CD4-positive, alpha-beta T cell treated with Interleukin-12 subunit alpha and Interleukin-12 subunit beta, for 1 hour (primary cell): Measurements from ENCODE around the gene KCND2.
"Not testable (repeated sequence)": the region's sequence is repeated elsewhere in the genome, so short reads cannot be mapped to it uniquely, and the experiment has no call there.

ENCODE experiments used
- DNase-seq: peaks from one replicate; pipeline ENCODE4 v3.0.0-alpha.2; 2020

The KCND2 gene

GRCh38 chr7:120272701-120273475 lies at the start of gene KCND2:
Gene KCND2 (plus strand): TSS chr7:120273175.
- DNase-seq, result no peak

DNA sequence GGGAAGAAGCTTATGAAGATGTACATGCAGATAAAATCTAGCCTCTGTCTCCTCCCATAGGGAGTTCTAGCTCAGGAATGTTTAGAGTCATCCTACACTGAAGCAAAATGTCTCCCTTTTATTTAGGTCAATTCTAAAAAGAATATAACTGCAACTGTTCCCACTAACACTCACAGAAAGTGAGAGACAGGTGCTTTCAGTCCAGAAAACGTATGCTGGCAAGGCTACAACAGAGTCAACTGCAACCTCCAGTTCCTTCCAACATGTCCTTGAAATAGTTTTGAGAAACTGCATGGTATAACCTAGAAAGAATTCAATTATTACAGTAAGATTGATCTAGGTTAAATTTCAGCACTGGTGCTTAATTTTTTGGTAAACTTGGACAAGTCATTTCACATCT lies 46.8 kb upstream of the KCND2 start:
- DNase-seq, result no peak

GRCh38 chr7:120227255-120227654 lies 45.7 kb upstream of the KCND2 start:
- DNase-seq, result no peak

- no peak for DNase-seq
Observed at GRCh38 chr7:120229084-120229483, 43.9 kb upstream of the KCND2 start.

DNA sequence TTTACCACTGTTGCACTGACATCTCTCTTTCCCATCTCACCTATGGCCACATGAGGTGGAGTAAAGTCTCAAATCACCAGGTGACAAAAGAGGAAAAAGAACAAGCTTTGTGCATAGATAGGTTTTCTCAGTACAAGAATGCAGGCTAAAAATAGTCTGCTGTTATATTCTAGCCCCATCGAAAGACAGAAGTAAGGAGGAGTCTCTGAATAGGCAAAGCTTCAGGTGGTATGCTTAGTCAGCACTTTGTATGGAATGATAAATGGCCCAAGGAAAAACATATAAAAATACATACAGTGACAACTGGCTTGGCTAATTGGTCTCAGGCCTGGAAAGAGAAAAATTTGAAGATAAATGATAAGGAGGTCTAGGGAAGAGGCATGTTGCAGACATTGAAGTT lies 39.6 kb upstream of the KCND2 start:
- DNase-seq, result no peak

GRCh38 chr7:120240350-120240749 lies 32.6 kb upstream of the KCND2 start:
- DNase-seq, result not testable (repeated sequence)

DNA sequence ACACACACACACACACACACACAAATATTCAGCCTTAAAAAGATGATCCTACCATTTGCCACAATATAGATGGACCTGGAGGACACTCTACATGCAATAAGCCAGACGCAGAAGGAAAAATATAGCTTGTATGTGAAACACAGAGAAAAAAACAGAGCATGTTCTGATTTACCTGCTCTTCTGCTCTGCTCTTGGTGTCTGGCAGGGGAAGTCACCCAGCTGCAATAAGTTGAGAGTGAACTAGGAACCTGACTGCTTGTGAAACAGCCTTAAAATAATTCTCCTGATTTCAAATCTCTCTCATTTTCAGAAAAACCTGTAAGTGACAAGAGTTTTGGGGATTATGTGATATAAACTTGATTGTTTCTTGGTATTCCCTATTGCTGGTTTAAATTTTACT lies 31.0 kb upstream of the KCND2 start:
- no peak for DNase-seq

DNA sequence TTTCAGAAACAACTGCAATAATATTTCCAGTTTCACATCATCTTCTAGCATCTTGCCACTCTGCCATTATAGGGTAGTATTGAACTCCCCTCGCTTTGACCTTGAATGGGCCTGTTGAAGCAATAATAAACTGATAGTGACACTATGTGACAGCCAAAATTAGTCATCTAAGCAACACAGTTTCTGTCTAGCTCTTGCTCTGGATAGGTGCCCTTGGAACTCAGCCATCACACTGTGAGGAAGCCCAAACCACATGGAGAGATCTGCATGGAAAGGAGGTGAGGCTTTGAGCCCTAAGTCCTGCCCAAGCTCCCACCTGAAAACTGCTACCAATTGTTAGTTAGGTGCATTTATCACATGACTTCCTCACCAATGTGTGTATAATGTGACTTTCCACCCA lies 18.1 kb upstream of the KCND2 start:
- no peak for DNase-seq

DNA sequence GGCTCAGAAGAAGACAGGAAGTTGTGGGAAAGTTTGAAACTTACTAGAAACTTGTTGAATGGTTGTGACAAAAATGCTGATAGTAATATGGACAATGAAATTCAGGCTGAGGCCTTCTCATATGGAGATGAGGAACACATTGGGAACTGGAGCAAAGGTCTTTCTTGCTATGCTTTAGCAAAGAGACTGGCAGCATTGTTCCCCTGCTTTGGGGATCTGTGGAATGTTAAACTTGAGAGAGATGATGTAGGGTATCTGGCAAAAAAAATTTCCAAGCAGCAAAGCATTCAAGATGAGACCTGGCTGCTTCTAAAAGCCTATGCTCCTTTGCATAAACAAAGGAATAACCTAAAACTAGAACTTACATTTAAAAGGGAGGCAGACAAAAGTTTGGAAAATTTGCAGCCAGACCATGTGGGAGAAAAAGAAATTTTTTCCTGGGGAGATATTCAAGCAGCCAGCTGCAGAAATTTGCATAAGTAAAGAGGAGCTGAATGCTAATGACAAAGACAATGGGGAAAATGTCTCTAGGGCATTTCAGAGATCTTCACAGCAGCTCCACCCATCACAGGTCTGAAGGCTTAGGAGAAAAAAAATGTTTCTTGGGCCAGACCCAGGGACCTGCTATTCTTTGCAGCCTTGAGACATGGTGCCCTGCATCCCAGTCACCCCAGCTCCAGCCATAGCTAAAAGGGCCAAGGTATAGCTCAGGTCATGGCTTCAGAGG lies 16.5 kb upstream of the KCND2 start:
- DNase-seq, result no peak

- no peak for DNase-seq
Observed at GRCh38 chr7:120259386-120259785, 13.6 kb upstream of the KCND2 start.

DNA sequence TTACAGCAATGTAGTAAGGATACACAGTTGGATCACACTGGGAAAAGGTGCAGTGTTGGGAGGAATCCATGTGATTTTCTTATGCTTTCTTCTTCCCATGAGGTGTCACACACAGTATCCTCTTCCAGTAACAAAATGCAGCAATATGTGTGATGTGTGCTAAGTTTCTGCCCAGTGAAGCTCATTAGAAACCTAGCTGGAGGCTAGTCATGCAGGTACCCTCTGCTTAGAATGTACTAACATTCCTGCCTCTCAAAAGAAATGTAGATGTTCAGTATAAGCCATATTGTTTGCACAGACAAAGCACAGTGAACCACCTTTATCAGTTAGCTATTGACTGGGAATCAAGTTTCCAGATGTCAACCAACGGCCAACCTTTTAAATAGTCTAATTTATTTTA lies 12.9 kb upstream of the KCND2 start:
- no peak for DNase-seq

- no peak for DNase-seq
Observed at GRCh38 chr7:120272261-120272660, 714 bp upstream of the KCND2 start.

DNA sequence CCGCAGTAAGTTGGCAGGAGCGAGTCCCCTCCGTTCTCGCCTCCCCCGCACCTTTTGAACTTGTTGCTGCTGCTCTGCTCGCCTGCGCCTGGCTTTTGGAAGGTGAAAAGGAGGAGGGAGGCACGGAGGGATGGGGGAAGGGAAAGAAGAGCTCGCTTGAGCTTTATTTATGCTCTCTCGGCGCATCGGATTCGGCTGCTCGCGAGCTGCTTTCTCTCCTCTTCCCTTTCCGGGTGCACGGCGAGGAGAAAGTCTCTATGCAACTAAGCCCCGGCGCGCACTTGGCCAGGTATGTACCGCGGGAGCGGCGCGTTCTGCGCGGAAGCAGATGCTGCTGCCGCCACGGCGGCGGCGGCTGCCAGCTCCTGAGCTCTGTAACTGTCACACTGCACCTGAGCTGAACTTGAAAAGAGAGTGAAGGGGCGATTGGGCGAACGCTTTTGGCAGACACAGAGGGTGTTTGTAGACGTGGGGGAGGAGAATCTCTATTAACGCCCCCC lies 551 bp downstream of the KCND2 start:
- no peak for DNase-seq

GRCh38 chr7:120274482-120274881 lies 1.5 kb downstream of the KCND2 start:
- DNase-seq, result no peak

- no peak for DNase-seq
Observed at GRCh38 chr7:120274899-120275298, 1.9 kb downstream of the KCND2 start.

- no peak for DNase-seq
Observed at GRCh38 chr7:120276720-120277119, 3.7 kb downstream of the KCND2 start.

DNA sequence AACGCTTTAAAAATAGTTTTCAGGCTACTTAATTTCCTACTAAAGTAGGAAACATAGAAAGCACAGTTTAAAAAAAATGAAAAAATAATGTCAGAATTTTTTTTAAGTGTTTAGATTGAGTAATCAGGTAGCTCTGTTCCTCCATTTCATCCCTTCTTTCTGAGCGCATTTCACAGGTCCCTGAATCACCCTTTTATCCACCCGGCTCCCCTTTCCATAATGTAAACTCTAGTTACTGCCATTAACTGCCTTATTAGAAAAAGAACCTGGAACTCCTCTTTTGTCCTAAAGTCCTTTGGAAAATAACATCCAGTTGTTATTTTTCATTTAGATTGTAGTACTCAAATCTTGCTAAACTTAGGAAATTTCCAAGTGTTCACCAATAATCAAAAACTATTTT lies 5.8 kb downstream of the KCND2 start:
- DNase-seq, result no peak

GRCh38 chr7:120280743-120281142 lies 7.8 kb downstream of the KCND2 start:
- no peak for DNase-seq

- no peak for DNase-seq
Observed at GRCh38 chr7:120293027-120293426, 20.1 kb downstream of the KCND2 start.

GRCh38 chr7:120302190-120302589 lies 29.2 kb downstream of the KCND2 start:
- DNase-seq, result no peak

DNA sequence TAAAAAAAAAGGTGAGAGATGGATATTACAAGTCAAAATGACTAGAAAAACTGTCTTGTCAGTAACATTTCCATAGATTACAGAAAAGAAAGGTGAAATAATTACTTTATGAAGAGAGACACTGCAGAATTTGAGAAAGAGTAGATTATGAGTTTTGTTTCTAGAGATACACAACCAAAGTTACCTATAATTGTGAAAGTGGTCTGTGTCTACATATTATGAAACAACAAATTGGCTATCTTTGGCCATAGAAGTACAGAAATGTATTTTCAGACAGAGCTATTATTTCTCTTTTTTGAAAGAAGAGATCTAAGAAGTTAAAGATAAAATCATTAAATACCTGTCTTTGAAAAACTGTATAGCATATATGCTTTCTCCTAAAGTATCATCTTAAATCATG lies 30.1 kb downstream of the KCND2 start:
- DNase-seq, result no peak

DNA sequence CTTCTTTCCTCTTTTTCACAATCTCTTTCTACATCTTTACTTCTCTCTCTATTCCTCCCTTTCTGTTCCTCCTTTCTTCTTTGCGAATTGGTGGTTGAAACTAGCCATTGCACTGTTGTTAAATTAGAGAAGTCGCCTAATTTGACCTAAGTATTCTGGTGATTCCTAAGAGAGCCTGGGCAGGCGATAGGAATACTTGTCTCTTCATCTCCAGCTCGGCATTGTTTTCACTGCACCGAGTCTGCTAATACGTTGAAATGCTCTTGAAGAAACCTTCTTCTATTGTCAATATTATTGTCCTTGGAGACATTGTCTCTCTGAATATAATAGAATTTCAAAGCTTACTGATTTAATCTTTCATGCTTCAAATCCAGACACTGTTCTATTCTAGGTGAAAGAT lies 31.7 kb downstream of the KCND2 start:
- no peak for DNase-seq

- DNase-seq, result no peak
Observed at GRCh38 chr7:120307991-120308545, 35.1 kb downstream of the KCND2 start.
